Thyroid gland (tissue), 4 donors: ENCODE measurements around the gene ATG14.
A peak's percentile ranks its signal among the peaks of the same experiment; 100 is the strongest.

Experiments
- CTCF ChIP-seq, 6 experiments: fragments of 200-600 bp in 3 of 6; fragments of 450-650 bp in 3 of 6; sonication (generic) in 3 of 6; IDR thresholded peaks; one replicate each; pipeline ENCODE4 v1.5.1; 2016 to 2019; ENCODE audit warnings: antibody characterized with exemption in 6 of 6, mild to moderate bottlenecking in 2 of 6, inconsistent platforms in 1 of 6, moderate library complexity in 1 of 6
- POLR2A ChIP-seq, 2 donors: fragments of 450-650 bp; IDR thresholded peaks; one replicate each; pipeline ENCODE4 v1.6.1; 2017; ENCODE audit warnings: antibody characterized with exemption in 2 of 2, mild to moderate bottlenecking in 2 of 2, moderate library complexity in 1 of 2

GRCh38 chr14:55440385-55440784, 28.8 kb upstream of the ATG14 start, which contains the start of gene TBPL2:
- peak in 1 of 6 experiments; percentile 25 for TF ChIP-seq CTCF (IDR thresholded peaks at IDR 0.05)
- TF ChIP-seq POLR2A (IDR thresholded peaks at IDR 0.05), result no peak
